Measurements from ENCODE around the gene FYB1. TPM values are rescaled to one million over a fixed set of nuclear protein-coding genes. Genes with fewer than 3 reads are reported as not detected.

Gene FYB1
- total RNA-seq, 1 experiment from 2014 or later = 0.68 TPM

GRCh38 chr5:39220280-39221030, 1.1 kb upstream of the FYB1 start:
- no peak for DNase-seq (ENCODE audit: low read depth in 1 of 2, low spot score in 2 of 2)
- Histone ChIP-seq H3K4me3 (no peak overlapping the region), H3K27ac (no peak overlapping the region), H3K9me3 (replicated peaks) (no peaks in the 10 kb centered on the region; the same call in 1 of the 2 replicates), H3K4me1 (replicated peaks) (peaks cover 18% of the 10 kb centered on the region), H3K36me3 (no peaks in the 10 kb centered on the region), H3K27me3 (replicated peaks) (no peaks in the 10 kb centered on the region)

- Histone ChIP-seq H3K9me3 (replicated peaks) (no peaks in the 10 kb centered on the region; the same call in 1 of the 2 replicates), H3K27ac (no peak overlapping the region), H3K36me3 (no peaks in the 10 kb centered on the region), H3K4me1 (replicated peaks) (peaks cover 31% of the 10 kb centered on the region), H3K4me3 (no peak overlapping the region), H3K27me3 (replicated peaks) (no peaks in the 10 kb centered on the region)
- DNase-seq (ENCODE audit: low read depth in 1 of 2, low spot score in 2 of 2) = no peak
These were observed 621 bp downstream of the FYB1 start for GRCh38 chr5:39218482-39219402.

GRCh38 chr5:39217365-39218281, 1.7 kb downstream of the FYB1 start:
- no peaks in the 10 kb centered on the region for H3K36me3 ChIP-seq
- H3K4me3 ChIP-seq = no peak overlapping the region
- peaks cover 41% of the 10 kb centered on the region for H3K4me1 ChIP-seq (replicated peaks)
- no peaks in the 10 kb centered on the region for H3K27me3 ChIP-seq (replicated peaks)
- H3K9me3 ChIP-seq (replicated peaks) = no peaks in the 10 kb centered on the region; the same call in 1 of the 2 replicates
- H3K27ac ChIP-seq = no peak overlapping the region
- DNase-seq (ENCODE audit: low read depth in 1 of 2, low spot score in 2 of 2) = peak; percentile 51 to 71

- no peaks in the 10 kb centered on the region for H3K36me3 ChIP-seq
- no peaks in the 10 kb centered on the region for H3K27me3 ChIP-seq (replicated peaks)
- no peak for DNase-seq (ENCODE audit: low read depth in 1 of 2, low spot score in 2 of 2)
- no peaks in the 10 kb centered on the region; the same call in 1 of the 2 replicates for H3K9me3 ChIP-seq (replicated peaks)
- no peak overlapping the region for H3K27ac ChIP-seq
- peaks cover 50% of the 10 kb centered on the region for H3K4me1 ChIP-seq (replicated peaks)
- no peak overlapping the region for H3K4me3 ChIP-seq
These were observed 2.7 kb downstream of the FYB1 start for GRCh38 chr5:39216631-39217030.

GRCh38 chr5:39215857-39216256, 3.5 kb downstream of the FYB1 start:
- Histone ChIP-seq H3K27me3 (replicated peaks) (no peaks in the 10 kb centered on the region), H3K4me1 (replicated peaks) (peaks cover 53% of the 10 kb centered on the region), H3K27ac (no peak overlapping the region), H3K9me3 (replicated peaks) (no peaks in the 10 kb centered on the region; the same call in 1 of the 2 replicates), H3K4me3 (no peak overlapping the region), H3K36me3 (no peaks in the 10 kb centered on the region)
- no peak for DNase-seq (ENCODE audit: low read depth in 1 of 2, low spot score in 2 of 2)

- peak; percentile 50 to 73 for DNase-seq (ENCODE audit: low read depth in 1 of 2, low spot score in 2 of 2)
- no peaks in the 10 kb centered on the region for H3K27me3 ChIP-seq (replicated peaks)
- H3K27ac ChIP-seq = peak overlapping the region; percentile 60
- H3K4me1 ChIP-seq (replicated peaks) = peaks cover 53% of the 10 kb centered on the region
- no peak overlapping the region for H3K4me3 ChIP-seq
- H3K9me3 ChIP-seq (replicated peaks) = no peaks in the 10 kb centered on the region; the same call in 1 of the 2 replicates
- no peaks in the 10 kb centered on the region for H3K36me3 ChIP-seq
These were observed 4.3 kb downstream of the FYB1 start for GRCh38 chr5:39214912-39215709.

- Histone ChIP-seq H3K27ac (peak overlapping the region; percentile 60), H3K4me3 (no peak overlapping the region), H3K27me3 (replicated peaks) (no peaks in the 10 kb centered on the region), H3K9me3 (replicated peaks) (no peaks in the 10 kb centered on the region), H3K4me1 (replicated peaks) (peaks cover 53% of the 10 kb centered on the region), H3K36me3 (no peaks in the 10 kb centered on the region)
- peak; percentile 50 to 64 for DNase-seq (ENCODE audit: low read depth in 1 of 2, low spot score in 2 of 2)
These were observed 5.7 kb downstream of the FYB1 start for GRCh38 chr5:39213447-39214207.

- H3K27me3 ChIP-seq (replicated peaks) = no peaks in the 10 kb centered on the region
- DNase-seq (ENCODE audit: low read depth in 1 of 2, low spot score in 2 of 2) = peak in 1 of 2 experiments; percentile 29
- H3K27ac ChIP-seq = peak overlapping the region; percentile 10; the same call in 1 of the 2 replicates
- peaks cover 50% of the 10 kb centered on the region for H3K4me1 ChIP-seq (replicated peaks)
- H3K36me3 ChIP-seq = no peaks in the 10 kb centered on the region
- no peaks in the 10 kb centered on the region for H3K9me3 ChIP-seq (replicated peaks)
- no peak overlapping the region for H3K4me3 ChIP-seq
These were observed 7.6 kb downstream of the FYB1 start for GRCh38 chr5:39211773-39212172.

- no peak for DNase-seq (ENCODE audit: low read depth in 1 of 2, low spot score in 2 of 2)
- peaks cover 34% of the 10 kb centered on the region for H3K4me1 ChIP-seq (replicated peaks)
- H3K27ac ChIP-seq = no peak overlapping the region
- no peaks in the 10 kb centered on the region for H3K27me3 ChIP-seq (replicated peaks)
- H3K9me3 ChIP-seq (replicated peaks) = no peaks in the 10 kb centered on the region
- no peaks in the 10 kb centered on the region for H3K36me3 ChIP-seq
- no peak overlapping the region for H3K4me3 ChIP-seq
These were observed 9.4 kb downstream of the FYB1 start for GRCh38 chr5:39209924-39210323.

GRCh38 chr5:39208471-39208870, 10.9 kb downstream of the FYB1 start:
- H3K4me1 ChIP-seq (replicated peaks) = peaks cover 19% of the 10 kb centered on the region
- no peak for DNase-seq (ENCODE audit: low read depth in 1 of 2, low spot score in 2 of 2)
- no peaks in the 10 kb centered on the region for H3K36me3 ChIP-seq
- no peak overlapping the region for H3K27ac ChIP-seq
- no peaks in the 10 kb centered on the region for H3K9me3 ChIP-seq (replicated peaks)
- no peak overlapping the region for H3K4me3 ChIP-seq
- no peaks in the 10 kb centered on the region for H3K27me3 ChIP-seq (replicated peaks)

- no peaks in the 10 kb centered on the region for H3K36me3 ChIP-seq
- H3K4me3 ChIP-seq = no peak overlapping the region
- H3K27ac ChIP-seq = no peak overlapping the region
These were observed 11.9 kb downstream of the FYB1 start for GRCh38 chr5:39207345-39208045.

More at GRCh38 chr5:39207345-39208045, 11.9 kb downstream of the FYB1 start:
- Histone ChIP-seq H3K4me1 (replicated peaks) (peaks cover 14% of the 10 kb centered on the region), H3K9me3 (replicated peaks) (no peaks in the 10 kb centered on the region), H3K27me3 (replicated peaks) (no peaks in the 10 kb centered on the region)
- no peak for DNase-seq (ENCODE audit: low read depth in 1 of 2, low spot score in 2 of 2)
